ENCODE results near the gene GFI1B.
A peak's percentile ranks its signal among the peaks of the same experiment; 100 is the strongest.

Gene GFI1B

GRCh38 chr9:132978451-132979131, at the start of gene GFI1B:
Gene GFI1B, plus strand, starts transcription at chr9:132978694. Its CDS starts 7,985 bp downstream, at chr9:132986679.
- DNase-seq (ENCODE audit: low read depth in 2 of 2), result no peak

- no peak for DNase-seq (ENCODE audit: low read depth in 2 of 2)
Observed at GRCh38 chr9:132931178-132931735, 47.2 kb upstream of the GFI1B start.

GRCh38 chr9:132935026-132935425, 43.5 kb upstream of the GFI1B start:
- no peak for DNase-seq (ENCODE audit: low read depth in 2 of 2)

GRCh38 chr9:132937463-132937901, 41.0 kb upstream of the GFI1B start:
- no peak for DNase-seq (ENCODE audit: low read depth in 2 of 2)

- no peak for DNase-seq (ENCODE audit: low read depth in 2 of 2)
Observed at GRCh38 chr9:132939169-132939568, 39.3 kb upstream of the GFI1B start.

GRCh38 chr9:132942541-132943182, 35.8 kb upstream of the GFI1B start:
- no peak for DNase-seq (ENCODE audit: low read depth in 2 of 2)

GRCh38 chr9:132943651-132944293, 34.7 kb upstream of the GFI1B start:
- no peak for DNase-seq (ENCODE audit: low read depth in 2 of 2)

- peak; percentile 95 to 96 for DNase-seq (ENCODE audit: low read depth in 2 of 2)
Observed at GRCh38 chr9:132944294-132945185, 34.0 kb upstream of the GFI1B start, which contains the start of gene TSC1. Gene TSC1, minus strand, starts transcription at chr9:132944616. Its CDS starts 15,744 bp downstream, at chr9:132928872.

- no peak for DNase-seq (ENCODE audit: low read depth in 2 of 2)
Observed at GRCh38 chr9:132945186-132946130, 33.0 kb upstream of the GFI1B start.

- no peak for DNase-seq (ENCODE audit: low read depth in 2 of 2)
Observed at GRCh38 chr9:132946211-132946610, 32.3 kb upstream of the GFI1B start.

- no peak for DNase-seq (ENCODE audit: low read depth in 2 of 2)
Observed at GRCh38 chr9:132946631-132947295, 31.7 kb upstream of the GFI1B start.

GRCh38 chr9:132947756-132948155, 30.7 kb upstream of the GFI1B start:
- DNase-seq (ENCODE audit: low read depth in 2 of 2), result no peak

- DNase-seq (ENCODE audit: low read depth in 2 of 2), result no peak
Observed at GRCh38 chr9:132948482-132949050, 29.9 kb upstream of the GFI1B start.

- no peak for DNase-seq (ENCODE audit: low read depth in 2 of 2)
Observed at GRCh38 chr9:132949709-132950108, 28.8 kb upstream of the GFI1B start.

GRCh38 chr9:132955123-132955522, 23.4 kb upstream of the GFI1B start:
- DNase-seq (ENCODE audit: low read depth in 2 of 2), result no peak

GRCh38 chr9:132955768-132956167, 22.7 kb upstream of the GFI1B start:
- DNase-seq (ENCODE audit: low read depth in 2 of 2), result no peak

- DNase-seq (ENCODE audit: low read depth in 2 of 2), result no peak
Observed at GRCh38 chr9:132957805-132958204, 20.7 kb upstream of the GFI1B start.

- no peak for DNase-seq (ENCODE audit: low read depth in 2 of 2)
Observed at GRCh38 chr9:132961002-132961401, 17.5 kb upstream of the GFI1B start.

- DNase-seq (ENCODE audit: low read depth in 2 of 2), result no peak
Observed at GRCh38 chr9:132965478-132965877, 13.0 kb upstream of the GFI1B start.
